HUDEP-2 (cell line): ENCODE data around the gene METTL25.
A peak's percentile ranks its signal among the peaks of the same experiment; 100 is the strongest.

ENCODE experiments used
- DNase-seq, 76 experiments: peaks; one replicate each; lab custom pipeline; 2025; ENCODE audit not compliant: unreplicated experiment in 76 of 76; lab: John Stamatoyannopoulos, UW

Gene METTL25

GRCh38 chr12:82522285-82522684 lies 164.0 kb downstream of the METTL25 start:
- DNase-seq, result no peak

- DNase-seq, result no peak
Measured at GRCh38 chr12:82522762-82523161, 164.4 kb downstream of the METTL25 start.

- no peak for DNase-seq
Measured at GRCh38 chr12:82523996-82524395, 165.7 kb downstream of the METTL25 start.

GRCh38 chr12:82524641-82525040 lies 166.3 kb downstream of the METTL25 start:
- DNase-seq, result no peak

- DNase-seq, result no peak
Measured at GRCh38 chr12:82525616-82526015, 167.3 kb downstream of the METTL25 start.

GRCh38 chr12:82527165-82527780 lies 168.9 kb downstream of the METTL25 start:
- DNase-seq, result peak in 35 of 76 experiments; percentile 1 to 67 (median 31)
